ENCODE data around the gene GIMAP5.

DNA sequence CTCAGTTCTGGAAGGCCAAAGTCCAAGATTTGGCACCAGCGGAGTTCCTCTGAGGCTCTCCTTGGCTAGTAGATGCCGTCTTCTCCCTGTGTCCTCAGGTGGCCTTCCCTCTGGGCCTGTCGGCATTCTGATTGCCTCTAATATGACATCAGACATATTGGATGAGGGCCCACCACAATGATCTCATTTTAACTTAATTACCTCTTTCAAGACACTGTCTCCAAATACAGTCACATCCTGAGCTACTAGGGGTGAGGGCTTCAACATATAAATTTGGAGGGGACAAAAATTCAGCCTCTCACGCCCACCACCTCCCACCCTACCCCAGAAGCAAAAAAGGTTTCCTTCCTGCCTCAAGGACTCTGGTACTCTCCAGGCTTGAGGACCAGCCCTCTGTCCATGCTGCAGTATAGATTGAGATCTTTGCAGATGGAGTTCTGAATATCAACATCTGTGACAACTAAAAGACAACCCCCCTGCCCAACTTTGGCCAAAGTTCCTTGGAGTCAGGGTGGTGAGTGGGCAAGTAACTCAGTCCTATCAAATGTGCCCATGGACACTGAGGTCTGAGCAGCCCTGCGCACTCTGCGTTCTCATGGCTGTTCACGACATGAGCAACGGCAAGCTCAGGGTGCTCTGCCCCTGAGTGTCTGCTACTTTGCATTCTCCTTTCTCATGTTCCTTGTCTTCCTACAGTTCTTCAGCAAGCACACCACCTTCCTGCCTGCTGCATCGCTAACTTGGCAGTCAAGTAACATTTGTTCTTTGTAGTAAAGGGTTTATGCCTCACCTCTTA lies 51.5 kb downstream of the GIMAP5 start:
- TF ChIP-seq, protein P1, sequence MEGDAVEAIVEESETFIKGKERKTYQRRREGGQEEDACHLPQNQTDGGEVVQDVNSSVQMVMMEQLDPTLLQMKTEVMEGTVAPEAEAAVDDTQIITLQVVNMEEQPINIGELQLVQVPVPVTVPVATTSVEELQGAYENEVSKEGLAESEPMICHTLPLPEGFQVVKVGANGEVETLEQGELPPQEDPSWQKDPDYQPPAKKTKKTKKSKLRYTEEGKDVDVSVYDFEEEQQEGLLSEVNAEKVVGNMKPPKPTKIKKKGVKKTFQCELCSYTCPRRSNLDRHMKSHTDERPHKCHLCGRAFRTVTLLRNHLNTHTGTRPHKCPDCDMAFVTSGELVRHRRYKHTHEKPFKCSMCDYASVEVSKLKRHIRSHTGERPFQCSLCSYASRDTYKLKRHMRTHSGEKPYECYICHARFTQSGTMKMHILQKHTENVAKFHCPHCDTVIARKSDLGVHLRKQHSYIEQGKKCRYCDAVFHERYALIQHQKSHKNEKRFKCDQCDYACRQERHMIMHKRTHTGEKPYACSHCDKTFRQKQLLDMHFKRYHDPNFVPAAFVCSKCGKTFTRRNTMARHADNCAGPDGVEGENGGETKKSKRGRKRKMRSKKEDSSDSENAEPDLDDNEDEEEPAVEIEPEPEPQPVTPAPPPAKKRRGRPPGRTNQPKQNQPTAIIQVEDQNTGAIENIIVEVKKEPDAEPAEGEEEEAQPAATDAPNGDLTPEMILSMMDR (IDR thresholded peaks at IDR 0.05), result no peak
- no peak for TF ChIP-seq ZFX (IDR thresholded peaks at IDR 0.05; ENCODE audit: borderline replicate concordance)

All from 22Rv1 (cell line).